Astrocyte of the cerebellum (primary cell): Measurements from ENCODE around the gene SULT6B1.

ENCODE experiments used
- DNase-seq: peaks from one replicate; pipeline ENCODE4 v3.0.0-alpha.2; 2011; ENCODE audit warnings: low read depth
- H3K4me3 ChIP-seq: 2 replicates; pipeline ENCODE4 v1.5.1; 2011; ENCODE audit warnings: mild to moderate bottlenecking, low read depth, low read length, moderate library complexity
- in situ Hi-C: cut with HindIII; loops from 2 replicates; pipeline ENCODE4 v1.10.0; 2017; ENCODE audit warnings: low sequenced_read_pairs
- TF ChIP-seq, protein P1 (sequence below): IDR thresholded peaks from 2 replicates; pipeline ENCODE4 v1.5.1; 2012; ENCODE audit warnings: low read length, low read depth, moderate library complexity, mild to moderate bottlenecking; ENCODE audit errors: missing control alignments

Gene SULT6B1

DNA sequence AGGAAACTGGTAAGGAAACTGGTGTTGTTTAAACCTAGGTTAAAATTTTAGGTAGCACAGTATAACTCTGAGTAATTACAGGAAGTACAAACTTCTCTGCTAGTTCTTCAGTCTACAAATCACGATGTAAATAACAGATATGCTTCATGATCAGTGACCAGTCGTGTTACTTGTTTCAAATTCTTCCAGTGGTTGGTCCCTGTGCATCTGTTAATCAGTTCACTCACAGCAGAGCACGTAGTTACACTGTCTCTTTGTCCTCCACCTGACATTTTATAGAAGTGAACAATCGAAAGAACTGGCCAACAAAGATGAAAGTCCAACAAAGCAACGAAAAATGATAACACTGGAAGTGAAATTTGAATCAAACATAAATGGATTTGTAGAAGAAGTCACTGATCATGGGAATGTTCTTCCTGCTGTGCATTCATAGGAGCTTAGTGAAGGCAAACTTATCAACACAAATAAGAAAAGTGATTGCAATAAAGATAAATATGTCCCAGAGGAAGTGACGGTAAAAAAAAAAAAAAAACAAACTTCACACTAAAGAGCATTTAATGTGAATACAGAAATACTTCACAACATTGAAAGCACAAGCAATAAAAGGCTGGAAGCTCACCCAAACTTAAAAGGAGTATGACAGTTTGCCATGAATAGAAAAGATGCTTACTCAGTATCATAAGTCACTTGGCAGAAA, 38.7 kb downstream of the SULT6B1 start:
- TF ChIP-seq, protein P1, sequence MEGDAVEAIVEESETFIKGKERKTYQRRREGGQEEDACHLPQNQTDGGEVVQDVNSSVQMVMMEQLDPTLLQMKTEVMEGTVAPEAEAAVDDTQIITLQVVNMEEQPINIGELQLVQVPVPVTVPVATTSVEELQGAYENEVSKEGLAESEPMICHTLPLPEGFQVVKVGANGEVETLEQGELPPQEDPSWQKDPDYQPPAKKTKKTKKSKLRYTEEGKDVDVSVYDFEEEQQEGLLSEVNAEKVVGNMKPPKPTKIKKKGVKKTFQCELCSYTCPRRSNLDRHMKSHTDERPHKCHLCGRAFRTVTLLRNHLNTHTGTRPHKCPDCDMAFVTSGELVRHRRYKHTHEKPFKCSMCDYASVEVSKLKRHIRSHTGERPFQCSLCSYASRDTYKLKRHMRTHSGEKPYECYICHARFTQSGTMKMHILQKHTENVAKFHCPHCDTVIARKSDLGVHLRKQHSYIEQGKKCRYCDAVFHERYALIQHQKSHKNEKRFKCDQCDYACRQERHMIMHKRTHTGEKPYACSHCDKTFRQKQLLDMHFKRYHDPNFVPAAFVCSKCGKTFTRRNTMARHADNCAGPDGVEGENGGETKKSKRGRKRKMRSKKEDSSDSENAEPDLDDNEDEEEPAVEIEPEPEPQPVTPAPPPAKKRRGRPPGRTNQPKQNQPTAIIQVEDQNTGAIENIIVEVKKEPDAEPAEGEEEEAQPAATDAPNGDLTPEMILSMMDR: no peak
- in situ Hi-C loops: no loop called here
- H3K4me3 ChIP-seq: no peak overlapping the region
- DNase-seq: no peak

DNA sequence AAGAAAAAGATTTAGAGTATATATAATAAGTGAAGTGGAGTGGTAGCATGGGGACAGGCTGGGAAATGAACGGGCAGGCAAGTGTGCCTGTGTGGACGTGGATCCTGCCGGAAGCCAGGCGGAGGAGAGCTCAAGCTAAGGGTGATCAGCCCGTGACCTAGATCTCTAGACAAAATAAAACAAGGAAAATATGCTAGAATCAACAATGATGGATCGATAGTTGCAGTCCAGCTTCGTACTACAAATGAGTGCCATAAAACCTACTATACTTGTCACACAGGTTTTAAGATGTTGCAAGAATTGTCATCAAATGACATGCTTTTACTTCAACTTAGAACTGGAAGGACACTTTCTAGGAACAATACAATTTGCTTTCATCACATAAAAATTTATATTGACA, 40.1 kb downstream of the SULT6B1 start:
- no peak overlapping the region for H3K4me3 ChIP-seq
- TF ChIP-seq, protein P1: no peak
- in situ Hi-C loops: no loop called here
- no peak for DNase-seq

DNA sequence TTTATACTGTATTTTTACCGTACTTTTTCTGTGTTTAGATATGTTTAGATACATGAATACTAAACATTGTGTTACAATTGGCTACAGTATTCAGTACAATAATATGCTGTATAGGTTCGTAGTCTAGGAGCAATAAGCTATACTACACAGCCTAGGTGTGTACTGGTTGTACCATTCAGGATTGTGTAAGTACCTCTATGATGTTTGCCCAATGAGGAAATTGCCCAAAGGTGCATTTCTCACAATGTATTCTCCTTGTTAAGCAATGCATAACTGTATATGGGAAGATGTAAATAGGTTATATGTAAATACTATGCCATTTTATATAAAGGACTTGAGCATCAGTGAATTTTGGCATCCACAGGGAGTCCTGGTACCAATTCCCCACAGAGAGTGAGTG, 42.4 kb downstream of the SULT6B1 start:
- in situ Hi-C loops: no loop called here
- TF ChIP-seq, protein P1: no peak
- no peak for DNase-seq
- H3K4me3 ChIP-seq: no peak overlapping the region

DNA sequence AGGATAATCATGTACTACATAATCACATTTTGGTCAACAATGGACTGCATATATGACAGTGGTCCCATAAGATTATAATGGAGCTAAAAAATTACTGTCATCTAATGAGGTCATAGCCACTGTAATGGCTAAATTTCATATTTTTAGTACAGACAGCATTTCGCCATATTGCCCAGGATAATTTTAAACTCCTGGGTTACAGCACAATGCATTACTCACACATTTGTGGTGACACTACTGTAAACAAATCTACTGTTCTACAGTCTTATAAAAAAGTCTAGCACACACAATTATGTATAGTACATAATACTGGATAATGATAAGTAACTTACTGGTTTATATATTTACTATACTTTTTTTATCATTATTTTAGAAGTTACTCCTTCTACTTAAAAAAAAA, 44.5 kb downstream of the SULT6B1 start:
- no peak overlapping the region for H3K4me3 ChIP-seq
- no peak for DNase-seq
- in situ Hi-C loops: no loop called here
- TF ChIP-seq, protein P1: no peak

DNA sequence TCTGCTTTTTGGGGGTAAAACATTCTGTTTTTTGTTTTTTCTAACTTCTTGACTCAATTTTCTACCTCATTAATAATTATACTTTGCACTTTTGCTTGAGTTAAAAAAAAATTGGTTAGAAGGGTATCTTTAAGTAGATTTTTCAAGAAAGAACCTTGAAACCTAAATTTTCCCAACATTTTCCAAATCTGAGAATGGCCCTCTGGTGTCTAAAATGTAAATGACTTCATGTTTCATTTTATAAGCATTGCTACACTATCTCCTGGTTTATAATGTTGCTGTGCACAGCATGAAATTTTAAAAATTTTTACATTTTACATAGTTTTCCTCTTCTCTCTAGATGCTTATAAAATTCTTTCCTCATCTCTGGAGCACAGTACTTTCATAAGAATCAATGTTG, 45.9 kb downstream of the SULT6B1 start:
- in situ Hi-C loops: no loop called here
- TF ChIP-seq, protein P1: no peak
- H3K4me3 ChIP-seq: no peak overlapping the region
- DNase-seq: no peak

DNA sequence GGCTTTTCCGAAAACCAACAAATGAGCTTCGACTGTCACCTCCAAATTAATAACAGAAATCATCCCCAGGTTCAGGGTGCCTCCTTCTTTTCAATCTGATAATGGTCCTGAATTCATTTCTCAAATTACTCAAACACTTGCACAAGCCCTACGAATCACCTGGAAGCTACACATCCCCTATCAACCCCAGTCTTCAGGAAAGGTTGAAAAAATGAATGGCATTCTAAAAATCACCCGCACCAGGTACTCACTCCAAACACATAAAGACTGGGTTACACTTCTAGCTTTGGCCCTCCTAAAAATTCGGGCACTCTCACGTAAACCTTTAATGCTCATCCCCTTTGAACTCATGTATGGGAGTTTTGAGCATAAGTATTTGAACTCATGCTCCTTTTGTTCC, 55.6 kb downstream of the SULT6B1 start:
- TF ChIP-seq, protein P1: no peak
- DNase-seq: no peak
- H3K4me3 ChIP-seq: no peak overlapping the region
- in situ Hi-C loops: no loop called here
